GM18507 (cell line): ENCODE measurements around the gene DNMT1.

ENCODE experiments used
- DNase-seq: peaks from one replicate; pipeline ENCODE4 v3.0.0; 2011; ENCODE audit warnings: low read depth; ENCODE audit not compliant: insufficient read length; ENCODE audit errors: extremely low spot score
- FAIRE-seq: peaks from 2 replicates; lab custom pipeline; 2011; peaks lifted over from hg19 to GRCh38; lab: Jason Lieb, UNC

Gene DNMT1

GRCh38 chr19:10120538-10121189 is 74.1 kb downstream of the DNMT1 start:
- no peak for DNase-seq
- FAIRE-seq: no peak

GRCh38 chr19:10118960-10119359 is 75.8 kb downstream of the DNMT1 start:
- DNase-seq (no peak), FAIRE-seq (no peak)

- FAIRE-seq (no peak), DNase-seq (no peak)
Observed at GRCh38 chr19:10116866-10117616, 77.7 kb downstream of the DNMT1 start.

- no peak for DNase-seq
- FAIRE-seq: no peak
Observed at GRCh38 chr19:10116085-10116865, 78.5 kb downstream of the DNMT1 start.

- no peak for FAIRE-seq
- DNase-seq: no peak
Observed at GRCh38 chr19:10115392-10116084, 79.2 kb downstream of the DNMT1 start.

GRCh38 chr19:10114651-10115391 is 79.9 kb downstream of the DNMT1 start:
- DNase-seq (no peak), FAIRE-seq (no peak)

- FAIRE-seq (no peak), DNase-seq (no peak)
Observed at GRCh38 chr19:10113964-10114650, 80.6 kb downstream of the DNMT1 start.

GRCh38 chr19:10113592-10113963 is 81.2 kb downstream of the DNMT1 start:
- FAIRE-seq: no peak
- DNase-seq: no peak

- no peak for DNase-seq
- FAIRE-seq: no peak
Observed at GRCh38 chr19:10112895-10113591, 81.7 kb downstream of the DNMT1 start.

- DNase-seq (no peak), FAIRE-seq (peak; percentile 74)
Observed at GRCh38 chr19:10112037-10112761, 82.6 kb downstream of the DNMT1 start.

GRCh38 chr19:10111405-10111811 is 83.3 kb downstream of the DNMT1 start, which contains the start of gene P2RY11:
Gene P2RY11, plus strand, starts transcription at chr19:10111693. Its CDS starts 29 bp downstream, at chr19:10111722.
- peak; percentile 88 for FAIRE-seq
- DNase-seq: no peak

GRCh38 chr19:10110972-10111317 is 83.8 kb downstream of the DNMT1 start:
- DNase-seq (no peak), FAIRE-seq (no peak)

GRCh38 chr19:10110076-10110971 is 84.4 kb downstream of the DNMT1 start:
- FAIRE-seq: no peak
- DNase-seq: no peak

GRCh38 chr19:10109528-10109927 is 85.2 kb downstream of the DNMT1 start:
- FAIRE-seq: no peak

GRCh38 chr19:10107817-10108367 is 86.9 kb downstream of the DNMT1 start:
- FAIRE-seq (no peak), DNase-seq (no peak)

More at GRCh38 chr19:10109528-10109927, 85.2 kb downstream of the DNMT1 start:
- DNase-seq: no peak

- no peak for FAIRE-seq
- DNase-seq: no peak
Observed at GRCh38 chr19:10107254-10107653, 87.5 kb downstream of the DNMT1 start.
